ENCODE measurements around the gene LCN15.

DNA sequence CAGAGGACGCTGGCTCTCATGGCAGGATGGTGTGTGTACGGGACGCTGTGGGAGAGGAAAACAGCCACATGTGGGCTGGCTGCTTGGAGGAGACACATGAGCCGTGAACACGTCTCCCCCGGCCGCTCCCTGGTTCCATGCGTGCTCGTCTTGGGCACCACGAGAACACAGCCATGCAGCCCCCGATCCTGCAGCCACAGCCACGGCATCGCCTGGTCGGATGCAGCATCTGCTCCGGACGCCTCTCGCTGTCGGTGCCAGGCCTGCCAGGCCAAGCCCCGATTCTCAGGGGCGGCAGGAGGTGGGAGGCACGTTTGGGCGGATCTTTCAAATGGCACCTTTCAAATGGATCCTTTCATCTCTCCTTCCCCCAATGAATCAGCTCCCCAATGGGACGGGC lies 24.8 kb downstream of the LCN15 start:
- TF ChIP-seq POLR2AphosphoS5 (IDR thresholded peaks at IDR 0.05) (no peak), CTCF (IDR thresholded peaks at IDR 0.05) (no peak), EP300 (IDR thresholded peaks at IDR 0.05) (no peak)

Data from sigmoid colon (tissue), 4 donors.